Natural killer cell (primary cell): ENCODE results near the gene TP53INP2. TPM values are rescaled to one million over a fixed set of nuclear protein-coding genes. Genes with fewer than 3 reads are reported as not detected.

Experiments
- ATAC-seq, 3 donors: fragments of 150-1000 bp in 2 of 3; fragments of 200-7000 bp in 1 of 3; cut with Tn5 transposase; 1 replicate in 1 of 3; 2 replicates in 2 of 3; pipeline ENCODE4 v1.10.0; 2021; ENCODE audit warnings: mild to moderate bottlenecking in 2 of 3, moderate library complexity in 2 of 3
- DNase-seq, 2 donors: peaks; one replicate each; pipeline versions ENCODE4 v3.0.0 to v3.0.0-alpha.2; 2013 to 2021; ENCODE audit warnings: mixed read lengths in 1 of 2
- H3K27ac ChIP-seq: one replicate; pipeline ENCODE4 v1.5.1; 2013; ENCODE audit warnings: mild to moderate bottlenecking, low read length
- H3K27me3 ChIP-seq: one replicate; pipeline ENCODE4 v1.6.1; 2013; ENCODE audit warnings: low read length; ENCODE audit not compliant: control insufficient read depth, insufficient read depth
- H3K36me3 ChIP-seq: one replicate; pipeline ENCODE4 v1.6.1; 2013; ENCODE audit warnings: low read length; ENCODE audit not compliant: control insufficient read depth, insufficient read depth
- H3K4me1 ChIP-seq: one replicate; pipeline ENCODE4 v1.6.1; 2013; ENCODE audit warnings: low read length; ENCODE audit not compliant: control insufficient read depth, insufficient read depth
- H3K4me3 ChIP-seq: one replicate; pipeline ENCODE4 v1.5.1; 2013; ENCODE audit warnings: low read length
- H3K9me3 ChIP-seq: one replicate; pipeline ENCODE4 v1.6.1; 2013; ENCODE audit warnings: low read length; ENCODE audit not compliant: control insufficient read depth, insufficient read depth
- H3K27ac Mint-ChIP-seq, 2 donors: one replicate each; pipeline ENCODE4 v1.8.0; 2022; ENCODE audit warnings: mild to moderate bottlenecking in 2 of 2, mixed read lengths in 2 of 2, moderate library complexity in 1 of 2
- H3K27me3 Mint-ChIP-seq, 2 donors: one replicate each; pipeline ENCODE4 v1.8.0; 2022; ENCODE audit warnings: low read depth in 2 of 2, mixed read lengths in 2 of 2
- H3K36me3 Mint-ChIP-seq: one replicate; pipeline ENCODE4 v1.8.0; 2022; ENCODE audit warnings: mixed read lengths
- H3K4me1 Mint-ChIP-seq, 2 donors: one replicate each; pipeline ENCODE4 v1.8.0; 2022; ENCODE audit warnings: mixed read lengths in 2 of 2
- H3K4me3 Mint-ChIP-seq: one replicate; pipeline ENCODE4 v1.8.0; 2022; ENCODE audit warnings: mild to moderate bottlenecking, moderate library complexity, mixed read lengths
- H3K9me3 Mint-ChIP-seq, 2 donors: one replicate each; pipeline ENCODE4 v1.8.0; 2022; ENCODE audit warnings: mixed read lengths in 2 of 2
- CTCF ChIP-seq: fragments of 200-600 bp; IDR thresholded peaks from one replicate; pipeline ENCODE4 v1.8.0; 2022; ENCODE audit warnings: antibody characterized with exemption
- WGBS: methylation state at CpG from one replicate; pipeline ENCODE4 v1.1.7; 2013; ENCODE audit warnings: missing lambda C conversion rate; ENCODE audit not compliant: insufficient coverage; 5-methylcytosine and 5-hydroxymethylcytosine counted together
- intact Hi-C: fragments of 100-400 bp; cut with micrococcal nuclease; formaldehyde crosslinking; loops from one replicate; pipeline ENCODE4 v1.14.2; 2022
- total RNA-seq, 4 donors: library from RNA; stranded (reverse); fragments of 120-200 nt in 1 of 4; gene quantifications; one replicate each; pipeline versions ENCODE4 v1.2.3 to v1.2.4, GENCODE V29; 2013 to 2022

Gene TP53INP2
- total RNA-seq, 3 donors from 2014 or later (not counting 1 experiment from before 2014, with no cell fraction given): 30.7 to 56.3 (median 35.9) TPM

DNA sequence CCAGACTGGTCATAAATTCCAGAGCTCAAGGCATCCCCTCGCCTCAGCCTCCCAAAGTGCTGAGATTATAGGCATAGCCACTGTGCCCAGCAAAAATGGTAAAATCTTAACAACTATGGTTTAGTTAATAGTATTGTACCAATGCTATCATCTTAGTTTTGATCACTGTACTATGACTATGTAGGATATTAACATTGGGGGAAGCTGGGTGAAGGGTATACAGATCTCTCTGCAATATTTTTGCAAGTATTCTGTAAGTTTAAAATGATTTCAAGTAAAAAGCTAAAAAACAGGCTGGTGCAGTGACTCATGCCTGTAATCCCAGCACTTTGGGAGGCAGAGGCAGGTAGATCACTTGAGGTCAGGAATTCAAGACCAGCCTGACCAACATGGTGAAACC lies 35.0 kb upstream of the TP53INP2 start:
- TF ChIP-seq CTCF: no peak
- WGBS: 93% methylated on average over 1 of the region's 1 CpG
- Mint-ChIP-seq H3K27ac (no peak overlapping the region), H3K4me1 (peaks cover 0 to 4% of the 10 kb centered on the region in 2 donors), H3K4me3 (no peak overlapping the region), H3K36me3 (no peaks in the 10 kb centered on the region), H3K27me3 (no peaks in the 10 kb centered on the region), H3K9me3 (no peaks in the 10 kb centered on the region)
- ATAC-seq: no peak
- H3K9me3 ChIP-seq: no peaks in the 10 kb centered on the region
- DNase-seq: no peak
- H3K4me3 ChIP-seq: no peak overlapping the region
- no peaks in the 10 kb centered on the region for H3K27me3 ChIP-seq
- intact Hi-C loops: no loop called here
- no peaks in the 10 kb centered on the region for H3K36me3 ChIP-seq
- H3K4me1 ChIP-seq: no peaks in the 10 kb centered on the region
- no peak overlapping the region for H3K27ac ChIP-seq

GRCh38 chr20:34673412-34673811 lies 30.7 kb upstream of the TP53INP2 start:
- Histone ChIP-seq H3K4me1 (peaks cover 9% of the 10 kb centered on the region), H3K4me3 (no peak overlapping the region), H3K36me3 (no peaks in the 10 kb centered on the region), H3K9me3 (no peaks in the 10 kb centered on the region), H3K27ac (no peak overlapping the region), H3K27me3 (no peaks in the 10 kb centered on the region)
- no peak for TF ChIP-seq CTCF
- intact Hi-C loops: no loop called here
- DNase-seq (no peak), ATAC-seq (no peak)
- Mint-ChIP-seq H3K36me3 (no peaks in the 10 kb centered on the region), H3K27ac (no peak overlapping the region), H3K27me3 (no peaks in the 10 kb centered on the region), H3K4me3 (no peak overlapping the region), H3K9me3 (no peaks in the 10 kb centered on the region), H3K4me1 (peaks cover 15 to 16% of the 10 kb centered on the region in 2 donors)
- 93% methylated on average over 5 of the region's 5 CpGs for WGBS

DNA sequence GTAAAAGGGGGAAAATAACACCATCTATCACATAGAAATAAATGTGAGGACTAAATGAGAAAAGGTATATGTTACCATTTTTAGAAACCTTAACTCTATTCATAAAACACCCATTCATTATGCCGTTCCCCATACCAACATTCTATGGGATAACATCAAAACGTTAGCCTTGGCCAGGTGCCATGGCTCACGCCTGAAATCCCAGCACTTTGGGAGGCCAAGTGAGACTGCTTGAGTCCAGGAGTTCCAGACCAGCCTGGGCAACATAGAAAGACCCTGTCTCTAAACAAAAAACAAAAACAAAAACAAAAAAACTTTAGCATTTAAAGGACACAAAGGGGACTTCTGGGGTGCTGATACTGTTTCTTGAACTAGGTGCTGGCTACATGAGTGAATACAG lies 28.6 kb upstream of the TP53INP2 start:
- no peaks in the 10 kb centered on the region for H3K9me3 ChIP-seq
- H3K9me3 Mint-ChIP-seq: no peaks in the 10 kb centered on the region
- no peak overlapping the region for H3K27ac ChIP-seq
- no peaks in the 10 kb centered on the region for H3K27me3 ChIP-seq
- ATAC-seq (no peak), DNase-seq (no peak)
- intact Hi-C loops: no loop called here
- no peaks in the 10 kb centered on the region for H3K36me3 ChIP-seq
- no peaks in the 10 kb centered on the region for H3K36me3 Mint-ChIP-seq
- WGBS: 40% methylated on average over 3 of the region's 3 CpGs
- peaks cover 15 to 16% of the 10 kb centered on the region in 2 donors for H3K4me1 Mint-ChIP-seq
- H3K4me3 ChIP-seq: no peak overlapping the region
- no peaks in the 10 kb centered on the region for H3K27me3 Mint-ChIP-seq
- TF ChIP-seq CTCF: no peak
- peaks cover 9% of the 10 kb centered on the region for H3K4me1 ChIP-seq
- peak overlapping the region; percentile 85 to 90 for H3K27ac Mint-ChIP-seq
- H3K4me3 Mint-ChIP-seq: peak overlapping the region; percentile 95

DNA sequence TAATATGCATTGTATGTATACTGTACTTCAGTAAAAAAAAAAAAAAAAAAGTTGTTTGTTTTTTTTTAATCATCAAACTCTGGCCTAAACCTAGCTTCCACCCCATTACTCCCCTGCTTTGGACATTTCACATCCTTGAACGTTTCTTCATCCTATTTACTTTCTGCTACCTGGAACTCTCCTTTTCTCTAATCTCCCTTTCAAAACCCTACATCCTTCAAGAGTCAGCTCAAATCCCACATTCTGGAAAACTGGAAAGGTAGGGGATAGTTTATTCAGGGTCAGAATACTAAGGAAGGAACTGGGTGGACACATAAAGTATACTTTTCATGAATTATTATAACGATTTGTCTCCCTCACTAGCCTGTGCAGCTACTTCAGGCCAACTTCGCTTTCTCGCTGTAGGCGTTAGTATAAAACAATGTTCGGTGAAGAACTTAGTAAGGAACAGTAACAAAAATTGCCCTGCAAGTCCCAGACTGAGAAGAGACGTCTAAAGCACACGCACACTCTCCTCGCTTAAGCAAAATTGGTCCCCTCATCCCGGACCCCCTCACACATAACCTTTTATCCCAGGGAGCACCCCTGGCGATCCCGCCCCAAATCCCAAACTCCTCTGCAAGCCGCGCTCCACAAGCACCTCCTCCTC lies 28.0 kb upstream of the TP53INP2 start:
- DNase-seq (no peak), ATAC-seq (no peak)
- Mint-ChIP-seq H3K4me3 (peak overlapping the region; percentile 95), H3K27ac (peak overlapping the region; percentile 85 to 90), H3K9me3 (no peaks in the 10 kb centered on the region), H3K4me1 (peaks cover 15 to 16% of the 10 kb centered on the region in 2 donors), H3K27me3 (no peaks in the 10 kb centered on the region), H3K36me3 (no peaks in the 10 kb centered on the region)
- intact Hi-C loops: loop anchor here (2.0 kb wide), 1 partner anchor 33 kb away; no protein-coding TSS in a partner anchor
- Histone ChIP-seq H3K4me1 (peaks cover 9% of the 10 kb centered on the region), H3K27ac (peak overlapping the region; percentile 79), H3K27me3 (no peaks in the 10 kb centered on the region), H3K4me3 (peak overlapping the region; percentile 93), H3K9me3 (no peaks in the 10 kb centered on the region), H3K36me3 (no peaks in the 10 kb centered on the region)
- TF ChIP-seq CTCF: no peak
- WGBS: 2% methylated on average over 13 of the region's 14 CpGs
